ENCODE results near the gene TTLL6.
"Not testable (repeated sequence)": the region's sequence is repeated elsewhere in the genome, so short reads cannot be mapped to it uniquely, and the experiment has no call there.

Gene TTLL6

GRCh38 chr17:48816774-48817590, at the start of gene TTLL6:
TTLL6 (minus strand) TSS chr17:48817229; CDS start chr17:48817072, 157 bp downstream.
- DNase-seq (ENCODE audit: extremely low read depth in 1 of 2, low read depth in 1 of 2), result peak in 1 of 2 donors; percentile 57

- DNase-seq (ENCODE audit: extremely low read depth in 1 of 2, low read depth in 1 of 2), result no peak
Measured at GRCh38 chr17:48860456-48860855, 43.4 kb upstream of the TTLL6 start.

- DNase-seq (ENCODE audit: extremely low read depth in 1 of 2, low read depth in 1 of 2), result no peak
Measured at GRCh38 chr17:48860034-48860433, 43.0 kb upstream of the TTLL6 start.

DNA sequence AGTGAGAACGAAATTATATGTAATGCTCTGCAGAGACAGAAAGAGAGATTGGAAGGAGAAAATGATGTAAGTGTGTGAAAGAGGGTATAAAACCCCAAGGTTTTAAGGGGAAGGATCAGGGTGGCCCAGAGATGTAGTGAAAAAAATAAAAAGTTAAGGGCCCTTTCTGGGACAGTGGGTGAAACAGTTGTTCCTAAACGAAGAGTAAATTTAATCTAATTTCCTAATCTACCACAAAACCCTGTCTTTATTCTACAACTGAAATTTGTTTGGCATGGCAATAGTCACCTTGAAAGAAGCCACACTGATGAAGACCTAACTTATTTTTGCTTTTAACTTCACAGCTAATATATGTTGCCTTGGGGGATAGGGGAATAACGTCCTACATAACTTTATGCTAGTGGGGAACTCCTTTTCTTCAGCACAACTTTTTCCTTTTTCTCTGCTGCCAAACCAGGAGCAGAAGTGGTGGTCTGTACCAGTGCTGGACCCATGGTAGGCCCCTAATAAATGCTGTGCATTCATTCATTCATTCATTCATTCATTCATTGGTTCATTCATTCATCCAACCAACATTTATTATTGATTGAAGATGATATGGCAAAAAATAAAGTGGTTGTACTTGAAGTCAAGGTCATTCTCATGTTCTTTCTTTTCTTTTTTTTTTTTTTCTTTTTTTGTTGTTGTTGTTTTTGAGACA, 39.2 kb upstream of the TTLL6 start:
- DNase-seq (ENCODE audit: extremely low read depth in 1 of 2, low read depth in 1 of 2), result no peak

DNA sequence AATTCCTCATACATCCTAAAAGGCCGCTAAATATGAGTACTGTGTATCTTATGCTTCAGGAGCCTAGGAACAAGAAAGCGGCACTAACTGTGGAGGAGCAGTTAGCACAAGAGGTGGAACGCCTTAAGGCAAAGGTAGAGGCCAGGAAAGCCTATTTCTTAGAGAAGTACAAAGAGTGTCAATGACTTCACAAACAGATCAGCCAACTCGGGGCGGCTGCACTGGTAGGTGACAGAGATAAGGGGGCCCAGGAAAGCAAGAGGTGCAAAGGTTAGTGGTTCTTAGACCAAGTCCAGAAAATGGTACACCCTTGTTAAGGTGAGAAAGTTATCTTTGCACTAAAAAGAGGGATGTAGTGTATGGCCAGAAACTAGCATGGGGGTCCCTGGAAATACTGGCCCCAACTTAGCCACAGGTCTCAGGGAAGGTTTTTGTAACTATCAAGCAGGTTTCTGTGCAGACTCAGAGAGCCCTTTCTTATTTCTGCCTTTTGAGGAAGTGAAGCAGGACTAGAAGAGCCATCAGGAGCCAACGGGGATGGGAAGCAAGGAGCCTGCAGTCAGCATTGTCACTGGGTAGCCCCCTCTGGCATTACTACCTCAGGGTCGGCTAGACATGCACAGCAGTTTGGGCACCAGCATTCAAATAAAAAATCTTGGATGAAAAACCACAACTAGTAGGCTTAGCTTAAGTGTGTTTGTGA, 37.9 kb upstream of the TTLL6 start:
- DNase-seq (ENCODE audit: extremely low read depth in 1 of 2, low read depth in 1 of 2), result no peak

DNA sequence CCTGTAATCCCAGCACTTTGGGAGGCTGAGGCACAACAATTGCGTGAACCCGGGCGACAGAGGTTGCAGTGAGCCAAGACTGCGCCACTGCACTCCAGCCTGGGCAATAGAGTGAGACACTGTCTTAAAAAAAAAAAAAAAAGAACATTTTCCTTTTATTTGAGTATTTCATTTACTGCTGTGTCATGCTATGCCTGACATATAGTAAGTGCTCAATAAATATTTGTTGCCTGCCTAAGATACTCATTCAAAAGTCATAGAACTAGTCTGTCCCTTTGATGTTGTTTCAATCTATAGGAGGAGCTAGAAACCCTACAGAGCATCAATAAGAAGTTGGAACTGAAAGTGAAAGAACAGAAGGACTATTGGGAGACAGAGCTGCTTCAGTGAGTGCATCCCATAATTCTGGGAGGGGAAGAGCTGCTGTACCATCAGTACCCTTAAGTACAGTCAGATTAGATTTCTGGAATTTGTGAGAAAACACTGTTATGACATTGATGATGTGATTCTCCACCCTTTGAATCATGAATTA, 33.8 kb upstream of the TTLL6 start:
- DNase-seq (ENCODE audit: extremely low read depth in 1 of 2, low read depth in 1 of 2), result no peak

DNA sequence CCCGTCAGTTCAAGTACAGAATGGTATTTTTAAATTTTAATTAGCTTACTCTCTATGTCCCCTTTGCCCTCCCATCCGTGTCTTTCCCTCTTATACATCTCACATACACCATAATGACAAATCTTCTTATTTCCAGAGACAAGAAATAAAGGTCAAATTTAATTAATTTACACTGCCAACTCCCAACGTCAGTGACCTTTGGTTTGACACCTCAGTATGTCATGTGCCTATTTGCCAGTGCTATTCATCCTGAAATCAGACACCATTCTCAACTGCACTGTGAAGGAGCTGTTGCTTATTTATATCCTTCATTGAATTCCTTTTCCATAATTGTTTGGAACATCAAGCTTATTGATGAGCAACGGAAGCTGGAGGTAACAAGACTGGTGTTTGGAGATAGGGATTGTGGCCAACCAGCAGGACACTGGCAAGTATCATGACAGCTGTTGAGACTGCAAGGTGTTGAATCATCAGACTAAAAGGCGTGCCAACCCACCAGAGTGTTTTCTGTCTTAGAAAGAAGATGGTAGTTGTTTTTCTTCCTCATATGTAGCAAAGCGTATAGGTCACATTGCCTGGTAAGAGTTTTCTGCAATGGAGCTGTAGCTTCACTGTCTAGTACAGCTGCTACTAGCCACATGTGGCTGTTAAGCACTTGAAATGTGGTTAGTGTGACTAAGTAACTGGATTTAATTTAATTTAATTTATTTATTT, 26.3 kb upstream of the TTLL6 start:
- DNase-seq (ENCODE audit: extremely low read depth in 1 of 2, low read depth in 1 of 2), result no peak

GRCh38 chr17:48842746-48843145, 25.7 kb upstream of the TTLL6 start:
- DNase-seq (ENCODE audit: extremely low read depth in 1 of 2, low read depth in 1 of 2), result no peak

DNA sequence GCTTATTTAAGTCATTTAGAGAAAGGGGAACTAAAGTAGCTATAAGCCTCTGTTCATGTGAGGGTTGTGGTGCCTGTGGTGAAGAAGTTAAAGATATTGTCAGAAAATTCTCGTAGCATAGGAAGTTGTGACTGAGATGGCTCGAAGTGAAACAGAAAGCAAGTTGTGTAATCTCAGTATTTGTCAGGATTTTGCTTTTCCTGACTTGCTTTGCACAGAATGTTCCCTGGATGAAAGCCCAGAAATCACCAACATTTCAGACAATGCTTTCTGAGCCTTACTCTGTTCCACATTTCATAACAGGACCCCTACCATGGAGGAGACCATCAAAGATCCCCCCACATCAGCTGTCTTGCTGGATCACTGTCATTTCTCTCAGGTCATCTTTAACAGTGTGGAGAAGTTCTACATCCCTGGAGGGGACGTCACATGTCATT, 24.4 kb upstream of the TTLL6 start:
- peak in 1 of 2 donors; percentile 21 for DNase-seq (ENCODE audit: extremely low read depth in 1 of 2, low read depth in 1 of 2)

GRCh38 chr17:48840441-48840840, 23.4 kb upstream of the TTLL6 start:
- no peak for DNase-seq (ENCODE audit: extremely low read depth in 1 of 2, low read depth in 1 of 2)

GRCh38 chr17:48837458-48837857, 20.4 kb upstream of the TTLL6 start:
- not testable (repeated sequence) for DNase-seq (ENCODE audit: extremely low read depth in 1 of 2, low read depth in 1 of 2)

GRCh38 chr17:48835971-48836370, 18.9 kb upstream of the TTLL6 start:
- no peak for DNase-seq (ENCODE audit: extremely low read depth in 1 of 2, low read depth in 1 of 2)

- DNase-seq (ENCODE audit: extremely low read depth in 1 of 2, low read depth in 1 of 2), result no peak
Measured at GRCh38 chr17:48834973-48835372, 17.9 kb upstream of the TTLL6 start.

DNA sequence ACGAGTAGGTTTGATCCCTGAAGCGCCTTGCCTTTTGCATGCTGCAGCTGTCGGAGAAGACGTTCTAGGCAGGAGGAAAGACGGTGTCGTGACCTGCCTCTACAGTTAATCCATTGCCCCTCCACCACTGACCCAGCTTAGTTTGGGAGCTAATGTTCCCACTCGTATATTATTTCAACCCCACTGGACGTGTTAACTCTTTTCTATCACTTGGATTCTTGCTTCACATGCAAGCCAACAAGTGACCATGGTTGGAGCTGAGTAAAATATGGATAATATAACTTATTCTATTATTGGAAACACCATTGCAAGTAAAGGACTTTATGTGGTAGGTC, 14.5 kb upstream of the TTLL6 start:
- DNase-seq (ENCODE audit: extremely low read depth in 1 of 2, low read depth in 1 of 2), result no peak

GRCh38 chr17:48830840-48831548, 14.0 kb upstream of the TTLL6 start, which contains the start of gene CALCOCO2:
CALCOCO2 (plus strand) TSS chr17:48831035; CDS start chr17:48841708, 10,673 bp downstream.
- DNase-seq (ENCODE audit: extremely low read depth in 1 of 2, low read depth in 1 of 2), result peak; percentile 79 to 84

DNA sequence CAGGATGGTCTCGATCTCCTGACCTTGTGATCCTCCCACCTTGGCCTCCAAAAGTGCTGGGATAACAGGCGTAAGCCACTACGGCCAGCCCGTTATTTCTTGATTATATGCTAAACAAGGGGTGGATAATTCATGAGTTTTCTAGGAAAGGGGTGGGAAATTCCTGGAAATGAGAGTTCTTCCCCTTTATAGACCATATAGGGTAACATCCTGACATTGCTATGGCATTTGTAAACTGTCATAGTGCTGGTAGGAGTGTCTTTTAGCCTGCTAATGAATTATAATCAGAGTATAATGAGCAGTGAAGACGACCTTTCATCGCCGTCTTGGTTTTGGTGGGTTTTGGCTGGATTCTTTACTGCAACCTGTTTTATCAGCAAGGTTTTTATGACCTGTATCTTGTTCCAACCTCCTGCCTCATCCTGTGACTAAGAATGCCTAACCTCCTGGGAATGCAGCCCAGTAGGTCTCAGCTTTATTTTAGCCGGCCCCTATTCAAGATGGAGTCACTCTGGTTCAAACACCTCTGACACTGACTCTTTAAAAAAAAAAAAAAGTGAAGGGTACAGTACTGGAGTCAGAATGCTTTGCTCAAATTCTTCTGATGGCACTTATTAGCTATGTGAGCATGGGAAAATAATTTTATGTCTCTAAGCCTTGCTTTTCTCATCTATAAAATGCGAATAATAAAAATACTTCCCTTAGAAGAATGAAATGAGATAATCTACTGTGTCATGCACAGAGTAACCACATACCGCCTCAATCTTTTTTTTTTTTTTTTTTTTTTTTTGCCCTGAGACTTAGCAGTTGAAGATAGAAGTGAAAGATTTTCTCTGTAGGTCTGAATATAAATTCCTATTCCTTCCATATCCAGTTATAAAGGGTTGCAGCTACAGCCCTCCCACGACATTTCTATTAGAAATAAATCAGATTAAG, 8.7 kb upstream of the TTLL6 start:
- DNase-seq (ENCODE audit: extremely low read depth in 1 of 2, low read depth in 1 of 2), result no peak

GRCh38 chr17:48820936-48821335, 3.9 kb upstream of the TTLL6 start:
- not testable (repeated sequence) for DNase-seq (ENCODE audit: extremely low read depth in 1 of 2, low read depth in 1 of 2)

DNA sequence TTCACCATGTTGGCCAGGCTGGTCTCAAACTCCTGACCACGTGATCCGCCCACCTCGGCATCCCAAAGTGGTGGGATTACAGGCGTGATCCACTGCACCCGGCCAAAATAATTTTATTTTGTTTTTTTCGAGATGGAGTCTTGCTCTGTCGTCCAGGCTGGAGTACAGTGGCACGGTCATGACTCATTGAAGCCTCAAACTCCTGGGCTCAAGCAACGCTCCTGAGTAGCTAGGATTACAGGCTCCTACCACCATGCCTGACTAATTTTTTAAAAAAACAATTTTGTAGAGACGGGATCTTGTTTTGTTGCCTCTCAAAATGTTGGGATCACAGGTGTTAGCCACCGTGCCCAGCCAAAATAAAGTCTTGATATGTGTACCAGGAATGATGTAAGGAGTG, 2.4 kb upstream of the TTLL6 start:
- no peak for DNase-seq (ENCODE audit: extremely low read depth in 1 of 2, low read depth in 1 of 2)

- no peak for DNase-seq (ENCODE audit: extremely low read depth in 1 of 2, low read depth in 1 of 2)
Measured at GRCh38 chr17:48818361-48818841, 1.4 kb upstream of the TTLL6 start.

All from stimulated activated CD8-positive, alpha-beta memory T cell treated with anti-CD3 and anti-CD28 coated beads, Interleukin-7, amount 100 ng/mL, for 48 hours (primary cell).